SK-N-SH treated with all-trans-retinoic acid at 6 μM for 48 hours (cell line): ENCODE results near the gene ELOVL2.
"Not testable (repeated sequence)": the region's sequence is repeated elsewhere in the genome, so short reads cannot be mapped to it uniquely, and the experiment has no call there.

ENCODE experiments used
- ATAC-seq: fragments of 200-7000 bp; cut with Tn5 transposase; 3 replicates; pipeline ENCODE4 v1.9.1; 2020; ENCODE audit warnings: mild to moderate bottlenecking, moderate library complexity
- ARNTL ChIP-seq: fragments of 450-650 bp; formaldehyde crosslinking; IDR thresholded peaks from 2 replicates; pipeline ENCODE4 v1.5.0; 2020; ENCODE audit warnings: low read depth, mild to moderate bottlenecking, moderate library complexity, borderline replicate concordance
- CSDC2 ChIP-seq: fragments of 250-450 bp; sonication (Bioruptor Pico); IDR thresholded peaks from 2 replicates; pipeline ENCODE4 v1.5.0; 2020; ENCODE audit warnings: mild to moderate bottlenecking, moderate library complexity
- ESRRG ChIP-seq: fragments of 250-450 bp; sonication (Bioruptor Pico); IDR thresholded peaks from 2 replicates; pipeline ENCODE4 v1.6.1; 2021; ENCODE audit warnings: mild to moderate bottlenecking
- GLIS3 ChIP-seq: fragments of 250-450 bp; sonication (Bioruptor Pico); IDR thresholded peaks from 2 replicates; pipeline ENCODE4 v1.5.0; 2020; ENCODE audit warnings: mild to moderate bottlenecking, moderate library complexity
- ISL1 ChIP-seq: fragments of 250-450 bp; sonication (Bioruptor Pico); IDR thresholded peaks from 2 replicates; pipeline ENCODE4 v2.1.2; 2022; ENCODE audit warnings: mild to moderate bottlenecking, moderate library complexity
- OSR1 ChIP-seq: fragments of 250-450 bp; sonication (Bioruptor Pico); IDR thresholded peaks from 2 replicates; pipeline ENCODE4 v1.8.0; 2022; ENCODE audit warnings: moderate library complexity, mild to moderate bottlenecking, inconsistent platforms
- PPARA ChIP-seq: fragments of 250-450 bp; sonication (Bioruptor Pico); IDR thresholded peaks from 2 replicates; pipeline ENCODE4 v1.5.0; 2020; ENCODE audit warnings: mild to moderate bottlenecking, borderline replicate concordance
- SNAI2 ChIP-seq: fragments of 250-450 bp; sonication (Bioruptor Pico); IDR thresholded peaks from 2 replicates; pipeline ENCODE4 v1.5.0; 2020; ENCODE audit warnings: mild to moderate bottlenecking, moderate library complexity
- TCF4 ChIP-seq: fragments of 250-450 bp; sonication (Bioruptor Pico); IDR thresholded peaks from 2 replicates; pipeline ENCODE4 v1.8.0; 2021; ENCODE audit warnings: mild to moderate bottlenecking, moderate library complexity, borderline replicate concordance
- TOX ChIP-seq: fragments of 250-450 bp; sonication (Bioruptor Pico); IDR thresholded peaks from 2 replicates; pipeline ENCODE4 v1.8.0; 2021; ENCODE audit warnings: mild to moderate bottlenecking, moderate library complexity, borderline replicate concordance
- ZC3H10 ChIP-seq: fragments of 250-450 bp; sonication (Bioruptor Pico); IDR thresholded peaks from 2 replicates; pipeline ENCODE4 v1.5.1; 2021; ENCODE audit warnings: mild to moderate bottlenecking, moderate library complexity
- ZFP30 ChIP-seq: fragments of 450-650 bp; formaldehyde crosslinking; IDR thresholded peaks from 2 replicates; pipeline ENCODE4 v1.5.0; 2022; ENCODE audit warnings: mild to moderate bottlenecking, moderate library complexity
- ZNF565 ChIP-seq: fragments of 450-650 bp; formaldehyde crosslinking; conservative IDR thresholded peaks from 2 replicates; pipeline ENCODE4 v1.5.0; 2020; ENCODE audit warnings: low read depth, mild to moderate bottlenecking, moderate library complexity
- ZNF70 ChIP-seq: fragments of 450-650 bp; formaldehyde crosslinking; IDR thresholded peaks from 2 replicates; pipeline ENCODE4 v1.5.0; 2020; ENCODE audit warnings: mild to moderate bottlenecking, moderate library complexity
- ZNF8 ChIP-seq: fragments of 450-650 bp; formaldehyde crosslinking; IDR thresholded peaks from 2 replicates; pipeline ENCODE4 v1.5.0; 2020; ENCODE audit warnings: mild to moderate bottlenecking, moderate library complexity
- TF ChIP-seq, protein P1 (sequence below): fragments of 250-450 bp; sonication (Bioruptor Pico); IDR thresholded peaks from 2 replicates; pipeline ENCODE4 v1.8.0; 2021; ENCODE audit warnings: low read depth, mild to moderate bottlenecking, moderate library complexity, borderline replicate concordance
- TF ChIP-seq, protein P2 (sequence below): fragments of 250-450 bp; sonication (Bioruptor Pico); IDR thresholded peaks from 2 replicates; pipeline ENCODE4 v1.5.1; 2020; ENCODE audit warnings: low read depth, mild to moderate bottlenecking, moderate library complexity

ELOVL2 gene

DNA sequence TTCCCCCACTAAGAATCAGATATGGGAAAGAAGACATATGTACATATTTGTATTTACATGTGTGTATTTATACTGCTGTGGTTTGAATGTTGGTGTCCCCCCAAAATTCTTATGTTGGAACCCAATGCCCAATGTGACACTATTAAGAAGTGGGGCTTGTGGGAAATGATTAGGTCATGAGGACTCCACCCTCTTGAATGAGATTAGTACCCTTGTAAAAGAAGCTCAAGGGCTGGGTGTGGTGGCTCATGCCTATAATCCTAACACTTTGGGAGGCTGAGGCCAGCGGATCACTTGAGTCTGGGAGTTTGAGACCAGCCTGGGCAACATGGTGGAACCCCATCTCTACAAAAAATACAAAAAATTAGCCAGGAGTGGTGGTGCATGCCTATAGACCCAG lies 45.6 kb upstream of the ELOVL2 start:
- TF ChIP-seq TOX (CRISPR knock-in tag) (no peak), OSR1 (CRISPR knock-in tag) (no peak), ARNTL (no peak), ZNF70 (no peak), ISL1 (CRISPR knock-in tag) (no peak), TCF4 (CRISPR knock-in tag) (no peak), ZFP30 (CRISPR knock-in tag) (no peak), CSDC2 (CRISPR knock-in tag) (no peak), PPARA (CRISPR knock-in tag) (no peak), GLIS3 (CRISPR knock-in tag) (no peak)
- TF ChIP-seq, protein P1, sequence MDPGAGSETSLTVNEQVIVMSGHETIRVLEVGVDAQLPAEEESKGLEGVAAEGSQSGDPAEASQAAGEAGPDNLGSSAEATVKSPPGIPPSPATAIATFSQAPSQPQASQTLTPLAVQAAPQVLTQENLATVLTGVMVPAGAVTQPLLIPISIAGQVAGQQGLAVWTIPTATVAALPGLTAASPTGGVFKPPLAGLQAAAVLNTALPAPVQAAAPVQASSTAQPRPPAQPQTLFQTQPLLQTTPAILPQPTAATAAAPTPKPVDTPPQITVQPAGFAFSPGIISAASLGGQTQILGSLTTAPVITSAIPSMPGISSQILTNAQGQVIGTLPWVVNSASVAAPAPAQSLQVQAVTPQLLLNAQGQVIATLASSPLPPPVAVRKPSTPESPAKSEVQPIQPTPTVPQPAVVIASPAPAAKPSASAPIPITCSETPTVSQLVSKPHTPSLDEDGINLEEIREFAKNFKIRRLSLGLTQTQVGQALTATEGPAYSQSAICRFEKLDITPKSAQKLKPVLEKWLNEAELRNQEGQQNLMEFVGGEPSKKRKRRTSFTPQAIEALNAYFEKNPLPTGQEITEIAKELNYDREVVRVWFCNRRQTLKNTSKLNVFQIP (CRISPR knock-in tag) = no peak
- TF ChIP-seq, protein P2, sequence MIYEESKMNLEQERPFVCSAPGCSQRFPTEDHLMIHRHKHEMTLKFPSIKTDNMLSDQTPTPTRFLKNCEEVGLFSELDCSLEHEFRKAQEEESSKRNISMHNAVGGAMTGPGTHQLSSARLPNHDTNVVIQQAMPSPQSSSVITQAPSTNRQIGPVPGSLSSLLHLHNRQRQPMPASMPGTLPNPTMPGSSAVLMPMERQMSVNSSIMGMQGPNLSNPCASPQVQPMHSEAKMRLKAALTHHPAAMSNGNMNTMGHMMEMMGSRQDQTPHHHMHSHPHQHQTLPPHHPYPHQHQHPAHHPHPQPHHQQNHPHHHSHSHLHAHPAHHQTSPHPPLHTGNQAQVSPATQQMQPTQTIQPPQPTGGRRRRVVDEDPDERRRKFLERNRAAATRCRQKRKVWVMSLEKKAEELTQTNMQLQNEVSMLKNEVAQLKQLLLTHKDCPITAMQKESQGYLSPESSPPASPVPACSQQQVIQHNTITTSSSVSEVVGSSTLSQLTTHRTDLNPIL (CRISPR knock-in tag) = no peak
- ATAC-seq = no peak

DNA sequence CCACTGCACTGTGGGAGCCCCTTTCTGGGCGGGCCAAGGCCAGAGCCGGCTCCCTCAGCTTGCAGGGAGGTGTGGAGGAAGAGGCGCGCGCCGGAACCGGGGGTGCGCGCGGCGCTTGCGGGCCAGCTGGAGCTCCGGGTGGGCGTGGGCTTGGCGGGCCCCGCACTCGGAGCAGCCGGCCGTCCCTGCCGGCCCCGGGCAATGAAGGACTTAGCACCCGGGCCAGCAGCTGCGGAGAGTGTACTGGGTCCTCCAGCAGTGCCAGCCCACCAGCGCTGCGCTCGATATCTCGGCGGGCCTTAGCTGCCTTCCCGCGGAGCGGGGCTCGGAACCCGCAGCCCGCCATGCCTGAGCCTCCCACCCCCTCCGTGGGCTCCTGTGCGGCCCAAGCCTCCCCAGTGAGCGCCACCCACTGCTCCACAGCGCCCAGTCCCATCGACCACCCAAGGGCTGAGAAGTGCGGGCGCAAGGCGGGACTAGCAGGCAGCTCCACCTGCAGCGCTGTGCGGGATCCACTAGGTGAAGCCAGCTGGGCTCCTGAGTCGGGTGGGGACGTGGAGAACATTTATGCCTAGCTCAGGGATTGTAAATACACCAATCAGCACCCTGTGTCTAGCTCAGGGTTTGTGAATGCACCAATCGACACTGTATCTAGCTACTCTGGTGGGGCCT lies 43.2 kb upstream of the ELOVL2 start:
- not testable (repeated sequence) for ATAC-seq

DNA sequence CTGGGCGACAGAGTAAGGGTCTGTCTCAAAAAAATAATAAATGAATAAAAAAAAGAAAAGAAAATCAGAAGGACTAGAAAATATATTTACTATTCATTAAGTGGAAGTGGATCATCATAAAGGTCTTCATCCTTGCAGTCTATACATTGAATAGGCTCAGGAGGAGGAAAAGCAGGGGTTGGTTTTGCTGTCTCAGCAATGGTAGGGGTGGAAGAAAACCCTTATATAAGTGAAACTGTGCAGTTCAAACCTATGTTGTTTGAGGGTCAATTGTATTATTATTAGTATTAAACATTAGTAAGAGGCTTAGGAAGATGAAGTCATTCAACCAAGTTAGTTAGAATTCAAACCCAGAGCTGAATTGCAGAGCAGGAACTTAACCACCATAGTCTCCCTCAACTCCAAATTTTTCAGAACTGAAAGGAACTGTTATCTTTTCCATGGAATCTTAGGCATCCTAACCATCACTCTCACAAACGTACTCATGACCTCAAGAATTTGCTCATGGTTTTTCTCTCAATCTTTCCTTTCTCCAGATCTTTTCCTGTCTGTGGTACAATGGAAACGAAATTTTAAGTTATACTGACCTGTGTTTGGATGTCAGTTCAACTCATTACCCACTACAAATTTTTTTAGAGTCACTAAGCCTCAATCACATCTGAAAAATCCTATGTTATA lies 41.8 kb upstream of the ELOVL2 start:
- TF ChIP-seq, protein P1 (CRISPR knock-in tag) = no peak
- TF ChIP-seq ESRRG (CRISPR knock-in tag) (no peak), ISL1 (CRISPR knock-in tag) (0 out of 2 replicates have a peak, but pooled peaks have one; percentile 34), GLIS3 (CRISPR knock-in tag) (no peak), ZNF565 (CRISPR knock-in tag) (no peak)
- ATAC-seq = peak; percentile 56

DNA sequence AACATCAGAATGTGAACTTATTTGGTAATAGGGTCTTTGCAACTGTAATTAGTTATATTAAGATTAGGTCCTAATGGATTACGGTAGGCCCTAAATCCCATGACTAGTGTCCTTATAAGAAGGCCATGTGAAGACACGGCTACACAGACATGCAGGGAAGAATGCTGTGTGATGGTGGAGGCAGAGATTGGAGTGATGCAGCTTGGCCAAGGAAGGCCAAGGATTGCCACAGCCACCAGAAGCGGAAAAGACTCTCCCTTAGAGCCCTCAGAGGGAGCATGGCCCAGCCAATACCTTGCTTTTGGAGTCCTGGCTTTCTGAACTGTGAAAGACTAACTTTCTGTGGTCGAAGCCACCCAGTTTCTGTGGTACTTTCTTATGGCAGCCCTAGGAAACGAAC lies 39.9 kb upstream of the ELOVL2 start:
- no peak for TF ChIP-seq ZNF565 (CRISPR knock-in tag)
- TF ChIP-seq, all 23 proteins: peak for 0
- no peak for ATAC-seq

DNA sequence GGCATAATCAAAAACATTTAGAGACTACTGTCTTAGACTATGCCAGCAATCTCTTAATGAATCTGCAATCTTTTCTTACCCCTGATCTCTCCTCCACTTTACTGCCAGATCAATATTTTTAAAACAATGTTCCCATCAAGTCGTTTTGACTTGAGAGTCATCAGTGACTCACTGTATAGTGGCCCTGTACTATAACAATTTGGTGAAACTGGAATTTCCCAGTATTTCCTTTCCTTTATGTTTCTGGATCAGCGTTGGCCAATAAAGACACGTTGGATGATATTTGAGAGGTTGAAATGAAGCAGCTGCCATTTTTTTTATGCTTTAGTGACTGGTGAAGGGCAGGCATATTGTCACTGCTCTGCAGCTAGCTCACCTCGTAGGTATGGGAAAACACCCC lies 39.4 kb upstream of the ELOVL2 start:
- ATAC-seq = no peak
- no peak for TF ChIP-seq TOX (CRISPR knock-in tag)
- TF ChIP-seq ZNF8 (CRISPR knock-in tag) = no peak
- TF ChIP-seq ZNF70 = no peak
- TF ChIP-seq, protein P2 (CRISPR knock-in tag) = no peak
- TF ChIP-seq GLIS3 (CRISPR knock-in tag) = no peak
- TF ChIP-seq ZNF565 (CRISPR knock-in tag) = no peak
- no peak for TF ChIP-seq ZFP30 (CRISPR knock-in tag)
- TF ChIP-seq ISL1 (CRISPR knock-in tag) = no peak
- TF ChIP-seq ESRRG (CRISPR knock-in tag) = no peak
- TF ChIP-seq SNAI2 (CRISPR knock-in tag) = no peak
- no peak for TF ChIP-seq OSR1 (CRISPR knock-in tag)
- TF ChIP-seq ARNTL = no peak
- no peak for TF ChIP-seq ZC3H10 (CRISPR knock-in tag)
- TF ChIP-seq TCF4 (CRISPR knock-in tag) = no peak
